SU-DHL-6 (cell line): ENCODE data around the gene REPS1.

Experiments
- H2AFZ ChIP-seq: fragments of 200-600 bp; sonication (generic); 2 replicates; pipeline ENCODE4 v1.6.1; 2014; ENCODE audit warnings: low read depth, mild to moderate bottlenecking, moderate library complexity, mixed read lengths, antibody characterized with exemption, low read length; ENCODE audit not compliant: severe bottlenecking
- H3F3A ChIP-seq: fragments of 200-600 bp; shearing (Covaris generic); 2 replicates; pipeline ENCODE4 v1.6.0; 2016; ENCODE audit warnings: antibody characterized with exemption, mild to moderate bottlenecking; ENCODE audit not compliant: insufficient read depth
- H3K27ac ChIP-seq: fragments of 200-600 bp; sonication (generic); 2 replicates; pipeline ENCODE4 v1.5.1; 2016; ENCODE audit warnings: low read depth, mild to moderate bottlenecking, low read length, moderate library complexity, mixed read lengths
- H3K27me3 ChIP-seq: fragments of 200-600 bp; sonication (generic), shearing (Covaris generic); 2 replicates; pipeline ENCODE4 v1.6.0; 2014; ENCODE audit warnings: mild to moderate bottlenecking, low read length
- H3K36me3 ChIP-seq: fragments of 200-600 bp; sonication (generic); 2 replicates; pipeline ENCODE4 v1.6.1; 2014; ENCODE audit warnings: mild to moderate bottlenecking, low read length, mixed read lengths
- H3K4me2 ChIP-seq: fragments of 300-600, 200-600 bp; shearing (Covaris generic), sonication (generic); 2 replicates; pipeline ENCODE4 v1.6.0; 2014; ENCODE audit warnings: low read length, low read depth, mild to moderate bottlenecking; ENCODE audit not compliant: poor library complexity, severe bottlenecking
- H3K4me3 ChIP-seq: fragments of 200-600 bp; sonication (generic); 2 replicates; pipeline ENCODE4 v1.5.1; 2014; ENCODE audit warnings: antibody characterized with exemption, low read length, mild to moderate bottlenecking, mixed read lengths; ENCODE audit not compliant: insufficient read depth, poor library complexity, severe bottlenecking
- H3K79me2 ChIP-seq: fragments of 200-600 bp; sonication (generic); 2 replicates; pipeline ENCODE4 v1.6.1; 2014; ENCODE audit warnings: mild to moderate bottlenecking, low read length, moderate library complexity; ENCODE audit not compliant: insufficient read depth
- H3K9ac ChIP-seq: fragments of 200-600 bp; sonication (generic); 2 replicates; pipeline ENCODE4 v1.7.0; 2014; ENCODE audit warnings: mild to moderate bottlenecking, low read length
- H3K9me2 ChIP-seq: fragments of 200-600 bp; sonication (generic); replicated peaks from 2 replicates; pipeline ENCODE4 v1.6.1; 2014; ENCODE audit warnings: low read length; ENCODE audit not compliant: insufficient read depth
- H3K9me3 ChIP-seq: fragments of 200-600 bp; sonication (generic); 2 replicates; pipeline ENCODE4 v1.6.1; 2014; ENCODE audit warnings: low read length, mixed read lengths; ENCODE audit not compliant: insufficient read depth
- H4K20me1 ChIP-seq: fragments of 200-600 bp; sonication (generic); 2 replicates; pipeline ENCODE4 v1.6.1; 2014; ENCODE audit warnings: low read depth, mild to moderate bottlenecking, antibody characterized with exemption, low read length, moderate library complexity, mixed read lengths
- CTCF ChIP-seq: fragments of 200-600 bp; sonication (generic); IDR thresholded peaks from one replicate; pipeline ENCODE4 v1.5.1; 2017; ENCODE audit warnings: antibody characterized with exemption, mild to moderate bottlenecking, low read length, moderate library complexity; ENCODE audit not compliant: insufficient read depth, poor library complexity, severe bottlenecking
- EZH2phosphoT487 ChIP-seq: fragments of 200-600 bp; sonication (generic), shearing (Covaris generic); conservative IDR thresholded peaks from 2 replicates; pipeline ENCODE4 v1.6.1; 2018; ENCODE audit warnings: mild to moderate bottlenecking, antibody characterized with exemption, low read length, moderate library complexity, mixed read lengths

The REPS1 gene

DNA sequence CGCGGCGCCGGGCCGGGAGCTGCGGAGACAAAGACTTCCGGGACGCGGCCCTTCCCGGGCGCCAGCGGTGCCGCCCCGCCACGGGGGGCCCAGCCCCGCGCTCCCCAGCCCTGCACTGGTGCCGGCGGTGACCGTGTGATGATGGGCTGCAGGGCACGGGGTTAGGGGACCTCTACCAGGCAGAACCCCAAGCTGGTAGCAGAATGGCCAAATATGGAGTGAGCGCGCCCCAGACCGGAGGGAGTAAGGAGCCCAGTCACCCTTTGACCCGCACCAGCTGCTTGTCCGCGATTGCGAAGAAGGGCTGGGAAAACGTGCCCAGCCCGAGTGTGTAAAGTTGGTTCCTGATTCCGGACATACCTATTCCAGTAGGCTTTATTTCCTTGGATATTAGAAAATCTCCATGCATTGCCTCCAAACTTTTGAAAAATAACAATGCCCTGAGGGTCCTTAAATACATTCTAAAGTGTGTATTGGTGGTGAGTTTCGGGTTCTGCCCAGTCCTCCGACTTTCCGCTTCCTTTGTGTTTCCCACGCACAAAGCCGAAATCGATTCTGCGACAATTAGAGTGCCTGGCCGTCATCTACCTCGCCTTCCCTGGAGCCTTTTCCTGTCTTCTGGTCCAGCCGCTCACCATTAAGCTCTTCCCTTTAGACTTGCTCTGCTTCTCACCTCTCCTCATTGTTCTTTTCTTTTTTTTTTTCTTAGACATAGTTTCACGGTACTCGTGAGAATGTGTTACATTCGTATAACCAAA is 41.6 kb upstream of the REPS1 start:
- Histone ChIP-seq H3K4me2 (peak overlapping the region; percentile 90), H3K9ac (peak overlapping the region; percentile 71), H3K36me3 (no peaks in the 10 kb centered on the region; the same call in 1 of the 2 replicates), H4K20me1 (no peaks in the 10 kb centered on the region; the same call in 1 of the 2 replicates), H3K9me2 (no peaks in the 10 kb centered on the region), H3K79me2 (no peaks in the 10 kb centered on the region), H3K9me3 (no peaks in the 10 kb centered on the region), H3K27me3 (no peaks in the 10 kb centered on the region), H3K27ac (peak overlapping the region; percentile 37; the same call in 1 of the 2 replicates), H2AFZ (peak overlapping the region; percentile 99), H3F3A (peaks cover 34% of the 10 kb centered on the region), H3K4me3 (peak overlapping the region; percentile 82)
- no peak for TF ChIP-seq CTCF
- no peak for TF ChIP-seq EZH2phosphoT487

DNA sequence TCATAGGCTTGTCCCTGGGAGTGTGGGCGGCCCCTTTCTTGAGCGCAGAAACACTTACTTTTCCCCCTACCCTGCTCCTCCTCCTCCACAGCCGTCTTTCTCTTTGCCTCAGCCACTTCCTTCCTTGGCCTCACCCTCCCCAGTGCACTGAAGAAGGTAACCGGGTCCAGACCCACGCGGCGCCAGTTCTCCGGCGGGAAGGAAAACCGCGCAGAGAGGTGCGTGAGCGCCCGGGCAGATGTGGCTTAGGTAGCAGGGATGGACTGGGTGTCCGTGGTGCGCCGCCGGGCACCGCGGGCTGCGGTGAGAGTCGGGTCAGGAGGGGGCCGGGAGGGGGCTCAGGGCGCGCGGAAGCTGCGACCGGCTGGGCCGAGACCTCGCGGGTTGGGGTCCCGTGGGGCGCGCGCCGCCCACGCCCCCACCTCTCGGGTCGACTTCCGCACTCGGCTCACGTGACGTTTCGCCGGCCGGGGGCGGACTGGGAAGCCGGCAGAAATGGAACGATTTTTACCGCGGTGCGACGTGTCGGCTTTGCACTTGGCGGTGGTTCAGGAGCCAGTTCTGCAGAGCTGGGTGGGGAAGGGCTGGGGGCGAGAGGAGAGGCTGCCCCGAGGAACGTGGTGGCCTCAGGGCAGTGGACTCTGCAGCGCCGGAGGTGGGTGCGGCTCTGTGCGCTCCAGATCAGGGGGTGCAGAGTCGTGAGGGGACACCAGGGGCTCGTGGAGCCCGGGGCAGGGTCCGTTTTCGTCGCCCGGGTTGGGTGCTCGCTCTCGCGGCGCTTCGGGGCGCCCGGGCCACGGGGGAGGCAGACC is 40.8 kb upstream of the REPS1 start, which contains the start of gene ABRACL:
ABRACL (plus strand) TSS at position 88 of the 812 bp plus-strand sequence. CDS start 5,416 bp downstream, outside the sequence.
- H2AFZ ChIP-seq = peak within 1 kb of the TSS; percentile 99
- no peak within 1 kb of the TSS for H3K27ac ChIP-seq
- H3F3A ChIP-seq = peaks cover 34% of the 10 kb centered on the region
- no peaks in the 10 kb centered on the region for H3K9me3 ChIP-seq
- H3K9ac ChIP-seq = peak within 1 kb of the TSS; percentile 71
- peak within 1 kb of the TSS; percentile 82 for H3K4me3 ChIP-seq
- no peaks in the 10 kb centered on the region for H3K36me3 ChIP-seq
- no peaks in the 10 kb centered on the region; the same call in 1 of the 2 replicates for H4K20me1 ChIP-seq
- no peak for TF ChIP-seq EZH2phosphoT487
- no peak for TF ChIP-seq CTCF
- H3K79me2 ChIP-seq = no peaks in the 10 kb centered on the region
- no peaks in the 10 kb centered on the region for H3K9me2 ChIP-seq
- peak within 1 kb of the TSS; percentile 90 for H3K4me2 ChIP-seq
- H3K27me3 ChIP-seq = no peaks in the 10 kb centered on the region

DNA sequence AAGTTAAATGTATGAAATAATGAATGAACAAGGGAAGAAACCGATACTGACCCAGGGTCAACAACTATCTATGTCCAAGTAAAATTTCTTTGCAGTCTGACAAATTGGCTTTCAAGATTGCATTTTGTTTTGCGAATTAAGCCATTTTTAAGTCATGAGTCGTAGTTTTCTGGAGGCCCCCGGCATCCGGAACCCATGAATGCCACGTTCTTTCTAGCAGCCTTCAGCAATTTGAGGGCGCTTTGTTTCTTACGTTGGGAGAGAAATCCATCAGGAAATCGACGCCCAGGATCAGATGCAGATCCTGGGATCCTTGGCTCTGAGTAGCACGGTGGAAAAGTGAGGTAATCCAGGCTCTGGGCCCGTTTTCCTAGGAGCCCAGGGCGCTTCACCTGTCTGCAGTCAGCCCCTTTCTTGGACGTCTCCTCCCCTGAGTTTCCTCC is 40.2 kb upstream of the REPS1 start:
- Histone ChIP-seq H3F3A (peaks cover 34% of the 10 kb centered on the region), H3K4me2 (peak overlapping the region; percentile 90), H3K9me2 (no peaks in the 10 kb centered on the region), H2AFZ (peak overlapping the region; percentile 99), H4K20me1 (no peaks in the 10 kb centered on the region), H3K9me3 (no peaks in the 10 kb centered on the region), H3K36me3 (no peaks in the 10 kb centered on the region), H3K4me3 (peak overlapping the region; percentile 82), H3K79me2 (no peaks in the 10 kb centered on the region), H3K9ac (peak overlapping the region; percentile 71), H3K27ac (no peak overlapping the region), H3K27me3 (no peaks in the 10 kb centered on the region)
- TF ChIP-seq EZH2phosphoT487 (no peak), CTCF (no peak)
